GM18526 (cell line): Measurements from ENCODE around the gene CD44.

Source experiments
- POLR2A ChIP-seq: IDR thresholded peaks from 3 replicates; pipeline ENCODE4 v1.6.1; 2011; ENCODE audit not compliant: insufficient read length; ENCODE audit errors: extremely low read depth

Gene CD44

DNA sequence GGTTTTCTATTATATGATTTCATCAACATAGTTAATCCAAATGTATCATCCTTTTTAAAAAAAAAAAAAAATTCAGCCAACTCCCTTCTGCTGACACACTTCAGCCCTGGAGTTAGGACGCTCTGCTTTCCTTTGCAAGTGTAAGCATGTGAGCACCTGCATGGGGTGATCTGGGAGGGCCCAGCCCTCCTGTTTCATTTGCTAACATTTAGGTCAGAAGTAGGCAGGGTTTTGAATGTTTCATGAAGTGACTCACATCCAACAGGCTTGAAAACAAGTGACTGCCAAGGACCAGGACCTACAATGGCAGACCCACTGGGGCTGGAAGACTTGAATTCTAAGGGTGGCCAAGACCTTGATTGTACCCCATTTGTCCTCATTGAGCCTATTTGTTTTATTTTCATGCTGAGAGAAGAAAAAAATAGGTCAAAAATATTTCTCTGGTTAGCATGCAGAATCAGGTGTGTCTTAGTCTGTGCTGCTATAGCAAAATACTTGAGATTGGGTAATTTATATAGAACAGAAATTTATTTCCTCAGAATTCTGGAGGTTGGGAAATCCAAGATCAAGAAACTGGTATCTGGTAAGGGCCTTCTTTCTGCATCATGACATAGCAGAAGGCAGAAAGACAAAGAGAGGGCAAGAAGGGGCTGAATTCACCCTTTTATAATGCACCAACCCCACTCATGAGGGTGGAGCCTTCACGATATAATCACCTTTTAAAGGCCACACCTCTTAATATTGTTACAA is 137.6 kb downstream of the CD44 start:
- no peak for TF ChIP-seq POLR2A

- TF ChIP-seq POLR2A = no peak
Measured at GRCh38 chr11:35277827-35278226, 138.9 kb downstream of the CD44 start.

DNA sequence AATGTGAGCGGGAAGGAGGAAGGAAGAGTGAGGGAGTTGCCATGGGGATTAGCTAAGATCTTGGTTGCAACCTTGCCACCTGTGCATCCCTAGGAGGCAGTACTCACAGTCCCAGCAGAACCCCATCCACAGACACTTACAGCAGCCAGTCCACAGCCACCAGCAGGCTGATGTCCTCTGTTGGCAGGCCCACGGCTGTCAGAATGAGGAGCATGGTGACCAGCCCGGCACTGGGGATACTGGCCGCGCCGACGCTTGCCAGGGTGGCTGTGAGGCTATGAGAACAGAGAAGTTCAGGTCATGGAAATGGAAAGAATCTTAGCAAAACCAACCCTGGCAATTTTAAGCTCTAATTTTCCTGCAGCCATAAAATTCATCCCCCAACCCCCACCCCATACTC is 141.8 kb downstream of the CD44 start:
- TF ChIP-seq POLR2A = no peak

DNA sequence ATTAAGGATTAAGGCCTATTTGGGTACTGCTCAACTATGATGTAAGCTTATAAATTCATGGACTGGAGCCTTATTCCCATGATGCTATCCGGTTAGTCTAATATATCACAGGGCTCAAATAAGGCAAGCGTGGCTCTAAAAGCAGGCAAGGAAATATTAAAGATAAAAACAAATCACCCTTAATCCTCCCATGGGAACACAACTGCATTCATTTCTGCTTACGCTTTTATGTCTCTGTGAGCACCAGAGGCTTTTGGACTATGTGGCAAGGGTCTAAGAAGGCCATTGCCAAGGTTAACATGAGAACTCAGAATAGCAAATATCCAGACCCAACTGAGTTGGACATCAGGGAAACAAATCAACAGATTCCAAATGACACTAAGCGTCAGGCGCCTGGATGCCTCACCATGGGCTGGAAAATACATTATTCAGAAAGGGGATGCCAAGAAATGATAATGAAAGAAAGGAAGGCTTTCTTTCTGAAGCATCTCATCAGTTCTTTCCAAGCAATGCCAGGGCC is 142.3 kb downstream of the CD44 start:
- TF ChIP-seq POLR2A = no peak
